SK-N-SH (cell line): ENCODE measurements around the gene SGPP1. TPM values are rescaled to one million over a fixed set of nuclear protein-coding genes. Genes with fewer than 3 reads are reported as not detected.

ENCODE experiments used
- CTCF ChIA-PET: fragments of 300-600, 350-600 bp; formaldehyde crosslinking; extraction: SDS; loops from one replicate; lab custom pipeline; 2021; lab: Yijun Ruan, JAX
- POLR2A ChIA-PET: fragments of 350-600 bp; sonication (Branson Sonifier 250); formaldehyde crosslinking; extraction: SDS; loops from one replicate; lab custom pipeline; 2020; ENCODE audit warnings: antibody characterized with exemption, inconsistent platforms; lab: Yijun Ruan, JAX
- DNase-seq: peaks from one replicate; pipeline ENCODE4 v3.0.0; 2012
- H2AFZ ChIP-seq: fragments of 200-600 bp; sonication (generic); 2 replicates; pipeline ENCODE4 v1.8.1; 2016; ENCODE audit warnings: antibody characterized with exemption, mild to moderate bottlenecking, low read depth
- H3F3A ChIP-seq: fragments of 200-600 bp; sonication (generic); replicated peaks from 2 replicates; pipeline ENCODE3; 2016; ENCODE audit warnings: antibody characterized with exemption, mild to moderate bottlenecking; ENCODE audit not compliant: insufficient read depth
- H3K27ac ChIP-seq, 2 experiments: fragments of 200-500 bp in 1 of 2; fragments of 200-600 bp in 1 of 2; sonication (Bioruptor generic) in 1 of 2; sonication (generic), shearing (Covaris generic) in 1 of 2; 2 replicates each; pipeline versions ENCODE4 v1.5.1 to v1.6.1; 2014 to 2016; ENCODE audit warnings: low read depth in 2 of 2, inconsistent platforms in 1 of 2, low read length in 1 of 2, mild to moderate bottlenecking in 1 of 2, mixed read lengths in 1 of 2
- H3K27me3 ChIP-seq: fragments of 200-600 bp; sonication (generic), shearing (Covaris generic); 2 replicates; pipeline ENCODE4 v1.6.1; 2016; ENCODE audit warnings: mixed run types; ENCODE audit not compliant: insufficient read depth
- H3K36me3 ChIP-seq, 2 experiments: fragments of 200-500 bp in 1 of 2; fragments of 200-600 bp in 1 of 2; sonication (Bioruptor generic) in 1 of 2; sonication (generic) in 1 of 2; replicated peaks in 1 of 2; 2 replicates each; pipeline versions ENCODE3 to v1.5.1; 2014 to 2016; ENCODE audit warnings: low read length in 1 of 2, mild to moderate bottlenecking in 1 of 2; ENCODE audit not compliant: insufficient read depth in 2 of 2, control insufficient read depth in 1 of 2
- H3K4me1 ChIP-seq, 2 experiments: fragments of 200-500 bp in 1 of 2; fragments of 200-600 bp in 1 of 2; sonication (Bioruptor generic) in 1 of 2; sonication (generic), shearing (Covaris generic) in 1 of 2; 2 replicates each; pipeline versions ENCODE4 v1.5.1 to v1.6.1; 2014 to 2016; ENCODE audit warnings: low read depth in 1 of 2, low read length in 1 of 2, mixed run types in 1 of 2; ENCODE audit not compliant: insufficient read depth in 2 of 2, control insufficient read depth in 1 of 2
- H3K4me2 ChIP-seq: fragments of 200-600 bp; sonication (generic), shearing (Covaris generic); 2 replicates; pipeline ENCODE4 v1.6.1; 2017; ENCODE audit warnings: mixed run types
- H3K4me3 ChIP-seq, 2 experiments: fragments of 200-500 bp in 1 of 2; fragments of 200-600 bp in 1 of 2; sonication (Bioruptor generic) in 1 of 2; sonication (generic), shearing (Covaris generic) in 1 of 2; 2 replicates each; pipeline versions ENCODE4 v1.5.1 to v1.8.1; 2014 to 2016; ENCODE audit warnings: low read depth in 2 of 2, inconsistent platforms in 1 of 2, low read length in 1 of 2, mild to moderate bottlenecking in 1 of 2, mixed read lengths in 1 of 2, moderate library complexity in 1 of 2
- H3K79me2 ChIP-seq: fragments of 200-600 bp; sonication (generic); 2 replicates; pipeline ENCODE4 v1.8.1; 2017; ENCODE audit warnings: mild to moderate bottlenecking; ENCODE audit not compliant: insufficient read depth
- H3K9ac ChIP-seq: fragments of 200-600 bp; sonication (generic); 2 replicates; pipeline ENCODE4 v1.6.1; 2017; ENCODE audit warnings: mixed run types
- H3K9me2 ChIP-seq: fragments of 200-600 bp; sonication (generic); 2 replicates; pipeline ENCODE4 v1.6.1; 2017; ENCODE audit warnings: mixed run types
- H3K9me3 ChIP-seq: fragments of 200-600 bp; sonication (generic); 2 replicates; pipeline ENCODE4 v1.6.1; 2017; ENCODE audit warnings: mixed run types, mild to moderate bottlenecking, moderate library complexity
- H4K20me1 ChIP-seq: fragments of 200-600 bp; sonication (generic); 2 replicates; pipeline ENCODE4 v1.6.1; 2017; ENCODE audit warnings: mild to moderate bottlenecking, mixed run types; ENCODE audit not compliant: insufficient read depth
- CTCF ChIP-seq: fragments of 200-600 bp; sonication (generic); IDR thresholded peaks from 2 replicates; pipeline ENCODE4 v1.6.1; 2017; ENCODE audit warnings: antibody characterized with exemption, mild to moderate bottlenecking, moderate library complexity
- ELF1 ChIP-seq: IDR thresholded peaks from 2 replicates; pipeline ENCODE4 v1.4.0; 2012
- EZH2phosphoT487 ChIP-seq: fragments of 200-600 bp; sonication (generic); IDR thresholded peaks from 2 replicates; pipeline ENCODE4 v1.6.1; 2017; ENCODE audit warnings: low read depth, mixed run types, mild to moderate bottlenecking, antibody characterized with exemption, moderate library complexity, borderline replicate concordance
- FOXJ3 ChIP-seq: sonication (generic); formaldehyde crosslinking; IDR thresholded peaks from 2 replicates; pipeline ENCODE4 v1.5.1; 2020; ENCODE audit warnings: mild to moderate bottlenecking, missing genetic modification reagents
- GABPA ChIP-seq: IDR thresholded peaks from 2 replicates; pipeline ENCODE4 v1.4.0; 2012; ENCODE audit warnings: low read depth, mild to moderate bottlenecking
- GATA2 ChIP-seq: sonication (generic); formaldehyde crosslinking; IDR thresholded peaks from 2 replicates; pipeline ENCODE4 v1.5.0; 2020; ENCODE audit warnings: mild to moderate bottlenecking, missing genetic modification reagents
- MEF2A ChIP-seq: IDR thresholded peaks from 2 replicates; pipeline ENCODE4 v1.4.0; 2012; ENCODE audit warnings: low read depth, borderline replicate concordance
- MXI1 ChIP-seq: IDR thresholded peaks from 2 replicates; pipeline ENCODE4 v1.6.1; 2012; ENCODE audit warnings: mild to moderate bottlenecking, low read depth, low read length, improper control_type of control experiment
- NFIC ChIP-seq: IDR thresholded peaks from 2 replicates; pipeline ENCODE4 v1.4.0; 2012; ENCODE audit warnings: borderline replicate concordance
- NRF1 ChIP-seq: IDR thresholded peaks from 2 replicates; pipeline ENCODE4 v1.6.1; 2012; ENCODE audit warnings: low read depth, mild to moderate bottlenecking, low read length
- POLR2AphosphoS5 ChIP-seq: IDR thresholded peaks from 2 replicates; pipeline ENCODE4 v1.6.1; 2012; ENCODE audit warnings: low read depth, low read length
- RCOR1 ChIP-seq: fragments of 150-350 bp; IDR thresholded peaks from 2 replicates; pipeline ENCODE4 v1.6.1; 2017; ENCODE audit warnings: antibody characterized with exemption, low read length
- RFX5 ChIP-seq: IDR thresholded peaks from 2 replicates; pipeline ENCODE4 v1.6.1; 2012; ENCODE audit warnings: mild to moderate bottlenecking, improper control_type of control experiment, low read length
- RXRA ChIP-seq: IDR thresholded peaks from 2 replicates; pipeline ENCODE4 v1.4.0; 2012; ENCODE audit warnings: low read depth, mild to moderate bottlenecking, borderline replicate concordance
- TAF1 ChIP-seq: IDR thresholded peaks from 2 replicates; pipeline ENCODE4 v1.6.1; 2012; ENCODE audit warnings: low read depth, mild to moderate bottlenecking, low read length, moderate library complexity, borderline replicate concordance
- TCF12 ChIP-seq: IDR thresholded peaks from 2 replicates; pipeline ENCODE4 v1.4.0; 2012
- YY1 ChIP-seq: IDR thresholded peaks from 2 replicates; pipeline ENCODE4 v1.4.0; 2012; ENCODE audit warnings: low read depth, mild to moderate bottlenecking
- WGBS: methylation state at CpG from one replicate; pipeline ENCODE4 v1.1.6; 2017; ENCODE audit warnings: low lambda C conversion rate; 5-methylcytosine and 5-hydroxymethylcytosine counted together
- polyA plus RNA-seq, 3 experiments: library from polyadenylated mRNA; depleted of rRNA; stranded (reverse); fragments of >200 nt; gene quantifications; 2 replicates each; pipeline ENCODE4 v1.2.3, GENCODE V29; 2012
- TF ChIP-seq, protein P1 (sequence below): fragments of 150-350 bp; IDR thresholded peaks from 2 replicates; pipeline ENCODE4 v1.6.1; 2017; ENCODE audit warnings: antibody characterized with exemption, low read length, low read depth, borderline replicate concordance
- TF ChIP-seq, protein P2 (sequence below): IDR thresholded peaks from 2 replicates; pipeline ENCODE4 v1.4.0; 2012; ENCODE audit warnings: low read depth, borderline replicate concordance

The SGPP1 gene
- polyA plus RNA-seq, 1 of the 3 experiments (the other 2 are of a cell fraction) = 8.4 TPM

- no peak overlapping the region for H3K4me3 ChIP-seq
- no peak overlapping the region for H3K9ac ChIP-seq
- no peaks in the 10 kb centered on the region for H3K9me2 ChIP-seq
- H3K27me3 ChIP-seq = no peaks in the 10 kb centered on the region
- peaks cover 0 to 25% of the 10 kb centered on the region in 2 experiments for H3K36me3 ChIP-seq
- ChIA-PET POLR2A (interaction anchor here (1.2 kb wide), 1 partner anchor 170 kb away, joined by 4 read pairs; the partner anchor contains the start of gene PPP2R5E), CTCF (no interaction called here)
- peaks cover 8% of the 10 kb centered on the region for H3K9me3 ChIP-seq
- peaks cover 25% of the 10 kb centered on the region; the same call in 1 of the 2 replicates for H3K79me2 ChIP-seq
- TF ChIP-seq NFIC = no peak
- no peak for TF ChIP-seq GATA2
- no peak for TF ChIP-seq POLR2AphosphoS5
- no peak for TF ChIP-seq YY1
- TF ChIP-seq GABPA = no peak
- TF ChIP-seq CTCF = no peak
- TF ChIP-seq MEF2A = no peak
- TF ChIP-seq RCOR1 = no peak
- TF ChIP-seq, protein P1, sequence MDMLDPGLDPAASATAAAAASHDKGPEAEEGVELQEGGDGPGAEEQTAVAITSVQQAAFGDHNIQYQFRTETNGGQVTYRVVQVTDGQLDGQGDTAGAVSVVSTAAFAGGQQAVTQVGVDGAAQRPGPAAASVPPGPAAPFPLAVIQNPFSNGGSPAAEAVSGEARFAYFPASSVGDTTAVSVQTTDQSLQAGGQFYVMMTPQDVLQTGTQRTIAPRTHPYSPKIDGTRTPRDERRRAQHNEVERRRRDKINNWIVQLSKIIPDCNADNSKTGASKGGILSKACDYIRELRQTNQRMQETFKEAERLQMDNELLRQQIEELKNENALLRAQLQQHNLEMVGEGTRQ = no peak
- TF ChIP-seq FOXJ3 (CRISPR knock-in tag) = no peak
- TF ChIP-seq TCF12 = no peak
- TF ChIP-seq, protein P2, sequence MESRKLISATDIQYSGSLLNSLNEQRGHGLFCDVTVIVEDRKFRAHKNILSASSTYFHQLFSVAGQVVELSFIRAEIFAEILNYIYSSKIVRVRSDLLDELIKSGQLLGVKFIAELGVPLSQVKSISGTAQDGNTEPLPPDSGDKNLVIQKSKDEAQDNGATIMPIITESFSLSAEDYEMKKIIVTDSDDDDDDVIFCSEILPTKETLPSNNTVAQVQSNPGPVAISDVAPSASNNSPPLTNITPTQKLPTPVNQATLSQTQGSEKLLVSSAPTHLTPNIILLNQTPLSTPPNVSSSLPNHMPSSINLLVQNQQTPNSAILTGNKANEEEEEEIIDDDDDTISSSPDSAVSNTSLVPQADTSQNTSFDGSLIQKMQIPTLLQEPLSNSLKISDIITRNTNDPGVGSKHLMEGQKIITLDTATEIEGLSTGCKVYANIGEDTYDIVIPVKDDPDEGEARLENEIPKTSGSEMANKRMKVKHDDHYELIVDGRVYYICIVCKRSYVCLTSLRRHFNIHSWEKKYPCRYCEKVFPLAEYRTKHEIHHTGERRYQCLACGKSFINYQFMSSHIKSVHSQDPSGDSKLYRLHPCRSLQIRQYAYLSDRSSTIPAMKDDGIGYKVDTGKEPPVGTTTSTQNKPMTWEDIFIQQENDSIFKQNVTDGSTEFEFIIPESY = no peak
- TF ChIP-seq TAF1 = no peak
- TF ChIP-seq NRF1 = no peak
- TF ChIP-seq MXI1 = no peak
- TF ChIP-seq ELF1 = no peak
- TF ChIP-seq RFX5 = no peak
- TF ChIP-seq EZH2phosphoT487 = no peak
- no peak for TF ChIP-seq RXRA
- H2AFZ ChIP-seq = no peak overlapping the region
- H3K4me2 ChIP-seq = no peak overlapping the region
- H3K27ac ChIP-seq = no peak overlapping the region
- H4K20me1 ChIP-seq = no peaks in the 10 kb centered on the region
- H3F3A ChIP-seq = no peaks in the 10 kb centered on the region
- no peak for DNase-seq
- 73% methylated on average over 2 of the region's 2 CpGs for WGBS
- peaks cover 0 to 4% of the 10 kb centered on the region in 2 experiments; a peak in 2 of 4 replicates for H3K4me1 ChIP-seq
Observed at GRCh38 chr14:63713058-63713457, 14.8 kb downstream of the SGPP1 start.
